Fibroblast of the aortic adventitia (primary cell): Measurements from ENCODE around the gene NPTN. TPM values are rescaled to one million over a fixed set of nuclear protein-coding genes. Genes with fewer than 3 reads are reported as not detected.

Experiments used
- DNase-seq: peaks from one replicate; pipeline ENCODE4 v3.0.0-alpha.2; 2010; ENCODE audit warnings: low read depth
- H3K4me3 ChIP-seq: 2 replicates; pipeline ENCODE4 v1.5.1; 2011; ENCODE audit warnings: low read depth, mild to moderate bottlenecking, control low read depth, low read length, moderate library complexity
- CTCF ChIP-seq: IDR thresholded peaks from 2 replicates; pipeline ENCODE4 v1.5.1; 2011; ENCODE audit warnings: mild to moderate bottlenecking, low read length, control low read depth, inconsistent platforms; ENCODE audit not compliant: insufficient read depth
- total RNA-seq: library from RNA; depleted of rRNA; stranded (reverse); fragments of >200 nt; gene quantifications from 2 replicates; pipeline ENCODE4 v1.2.3, GENCODE V29; 2012; ENCODE audit warnings: low replicate concordance

Gene NPTN
- total RNA-seq = 55.4 and 72.6 TPM in 2 replicates

GRCh38 chr15:73633111-73633990 lies at the start of gene NPTN:
NPTN (minus strand) TSS chr15:73633389; CDS start chr15:73633215, 174 bp downstream.
- TF ChIP-seq CTCF = no peak
- DNase-seq = peak; percentile 96
- H3K4me3 ChIP-seq = peak within 1 kb of the TSS; percentile 83

GRCh38 chr15:73682600-73683090 lies 49.5 kb upstream of the NPTN start:
- no peak for TF ChIP-seq CTCF
- no peak overlapping the region for H3K4me3 ChIP-seq
- DNase-seq = no peak

- no peak for DNase-seq
- TF ChIP-seq CTCF = no peak
Measured at GRCh38 chr15:73681856-73682599, 48.8 kb upstream of the NPTN start.

GRCh38 chr15:73681063-73681462 lies 47.9 kb upstream of the NPTN start:
- no peak for TF ChIP-seq CTCF
- no peak overlapping the region for H3K4me3 ChIP-seq
- DNase-seq = no peak

More at GRCh38 chr15:73681856-73682599, 48.8 kb upstream of the NPTN start:
- H3K4me3 ChIP-seq = no peak overlapping the region

- no peak for DNase-seq
- no peak for TF ChIP-seq CTCF
- no peak overlapping the region for H3K4me3 ChIP-seq
Measured at GRCh38 chr15:73680549-73680948, 47.4 kb upstream of the NPTN start.

- no peak for DNase-seq
- no peak overlapping the region for H3K4me3 ChIP-seq
- no peak for TF ChIP-seq CTCF
Measured at GRCh38 chr15:73679964-73680363, 46.8 kb upstream of the NPTN start.
